Nephron (organoid): Measurements from ENCODE around the gene GSG1L.
A peak's percentile ranks its signal among the peaks of the same experiment; 100 is the strongest.

Experiments
- H3K27ac Mint-ChIP-seq, 3 experiments: 2 replicates each; pipeline ENCODE4 v1.8.0; 2020; ENCODE audit warnings: mixed read lengths in 3 of 3, mild to moderate bottlenecking in 2 of 3, moderate library complexity in 1 of 3
- H3K27me3 Mint-ChIP-seq: 2 replicates; pipeline ENCODE4 v1.8.0; 2021; ENCODE audit warnings: low read depth, mild to moderate bottlenecking, moderate library complexity, mixed read lengths
- H3K36me3 Mint-ChIP-seq: 2 replicates; pipeline ENCODE4 v1.8.0; 2020; ENCODE audit warnings: low read depth, mixed read lengths
- H3K4me1 Mint-ChIP-seq: 2 replicates; pipeline ENCODE4 v1.8.0; 2020; ENCODE audit warnings: mixed read lengths
- H3K4me3 Mint-ChIP-seq, 3 experiments: 2 replicates each; pipeline ENCODE4 v1.8.0; 2020; ENCODE audit warnings: mild to moderate bottlenecking in 3 of 3, mixed read lengths in 3 of 3, moderate library complexity in 2 of 3
- H3K9me3 Mint-ChIP-seq: 2 replicates; pipeline ENCODE4 v1.8.0; 2020; ENCODE audit warnings: mixed read lengths
- CTCF ChIP-seq, 3 experiments: fragments of 200-600 bp; sonication (generic); IDR thresholded peaks; one replicate each; pipeline ENCODE4 v1.5.0; 2021; ENCODE audit warnings: antibody characterized with exemption in 3 of 3; ENCODE audit not compliant: unreplicated experiment in 3 of 3

Gene GSG1L

GRCh38 chr16:27852116-27852515 lies 211.4 kb downstream of the GSG1L start:
- H3K27ac Mint-ChIP-seq = no peak overlapping the region
- no peaks in the 10 kb centered on the region for H3K36me3 Mint-ChIP-seq
- H3K9me3 Mint-ChIP-seq = peaks cover 4% of the 10 kb centered on the region
- H3K4me3 Mint-ChIP-seq = no peak overlapping the region
- no peak for TF ChIP-seq CTCF (IDR thresholded peaks at IDR 0.05; ENCODE audit: unreplicated experiment in 3 of 3)
- peaks cover 10% of the 10 kb centered on the region for H3K27me3 Mint-ChIP-seq
- peaks cover 15% of the 10 kb centered on the region for H3K4me1 Mint-ChIP-seq

GRCh38 chr16:27851586-27851985 lies 211.9 kb downstream of the GSG1L start:
- Mint-ChIP-seq H3K27ac (no peak overlapping the region), H3K4me3 (no peak overlapping the region), H3K9me3 (peaks cover 5% of the 10 kb centered on the region), H3K4me1 (peaks cover 17% of the 10 kb centered on the region), H3K27me3 (peaks cover 10% of the 10 kb centered on the region), H3K36me3 (no peaks in the 10 kb centered on the region)
- TF ChIP-seq CTCF (IDR thresholded peaks at IDR 0.05; ENCODE audit: unreplicated experiment in 3 of 3) = no peak

GRCh38 chr16:27849621-27850020 lies 213.9 kb downstream of the GSG1L start:
- peaks cover 10% of the 10 kb centered on the region for H3K27me3 Mint-ChIP-seq
- peaks cover 23% of the 10 kb centered on the region for H3K4me1 Mint-ChIP-seq
- no peak overlapping the region for H3K27ac Mint-ChIP-seq
- H3K4me3 Mint-ChIP-seq = no peak overlapping the region
- H3K9me3 Mint-ChIP-seq = peaks cover 4% of the 10 kb centered on the region
- H3K36me3 Mint-ChIP-seq = no peaks in the 10 kb centered on the region
- TF ChIP-seq CTCF (IDR thresholded peaks at IDR 0.05; ENCODE audit: unreplicated experiment in 3 of 3) = no peak

- Mint-ChIP-seq H3K36me3 (no peaks in the 10 kb centered on the region), H3K9me3 (peaks cover 4% of the 10 kb centered on the region), H3K4me3 (no peak overlapping the region), H3K4me1 (peaks cover 26% of the 10 kb centered on the region), H3K27ac (peak overlapping the region in 1 of 3 experiments; percentile 21), H3K27me3 (peaks cover 12% of the 10 kb centered on the region)
- TF ChIP-seq CTCF (IDR thresholded peaks at IDR 0.05; ENCODE audit: unreplicated experiment in 3 of 3) = no peak
Observed at GRCh38 chr16:27847030-27847550, 216.4 kb downstream of the GSG1L start.

GRCh38 chr16:27844826-27845225 lies 218.7 kb downstream of the GSG1L start:
- Mint-ChIP-seq H3K27ac (no peak overlapping the region), H3K4me3 (no peak overlapping the region), H3K36me3 (no peaks in the 10 kb centered on the region), H3K27me3 (peaks cover 8% of the 10 kb centered on the region), H3K9me3 (peaks cover 4% of the 10 kb centered on the region), H3K4me1 (peaks cover 22% of the 10 kb centered on the region)
- TF ChIP-seq CTCF (IDR thresholded peaks at IDR 0.05; ENCODE audit: unreplicated experiment in 3 of 3) = no peak

GRCh38 chr16:27843800-27844199 lies 219.7 kb downstream of the GSG1L start:
- Mint-ChIP-seq H3K27ac (peak overlapping the region in 1 of 3 experiments; percentile 48), H3K9me3 (peaks cover 4% of the 10 kb centered on the region), H3K27me3 (peaks cover 8% of the 10 kb centered on the region), H3K36me3 (no peaks in the 10 kb centered on the region), H3K4me1 (peaks cover 22% of the 10 kb centered on the region), H3K4me3 (no peak overlapping the region)
- no peak for TF ChIP-seq CTCF (IDR thresholded peaks at IDR 0.05; ENCODE audit: unreplicated experiment in 3 of 3)
